ENCODE measurements around the gene TNFRSF19. TPM values are rescaled to one million over a fixed set of nuclear protein-coding genes. Genes with fewer than 3 reads are reported as not detected.

The TNFRSF19 gene
- total RNA-seq, 1 donor from 2014 or later, result 17.7 TPM

DNA sequence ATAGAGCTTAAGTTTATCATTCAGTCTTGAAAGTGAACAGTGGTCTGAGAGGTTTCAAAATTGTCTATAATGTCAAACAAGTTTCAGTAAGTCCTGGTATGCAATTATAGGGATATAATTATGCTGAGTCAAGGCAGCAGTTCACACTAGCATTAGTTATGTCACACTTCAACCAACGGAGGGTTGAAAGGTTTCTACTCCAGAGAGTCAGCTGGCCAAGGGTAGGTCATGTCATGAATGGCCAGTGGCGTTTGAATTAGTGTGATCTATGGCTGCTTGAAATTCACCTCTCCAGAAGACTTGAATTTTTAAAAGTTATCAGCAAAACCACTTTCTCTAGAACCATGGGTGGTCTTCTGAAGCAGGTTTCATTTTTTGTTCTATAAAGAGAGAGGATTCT is 108.6 kb downstream of the TNFRSF19 start:
- no peak for DNase-seq (ENCODE audit: extremely low read depth, low read depth, low spot score)

DNA sequence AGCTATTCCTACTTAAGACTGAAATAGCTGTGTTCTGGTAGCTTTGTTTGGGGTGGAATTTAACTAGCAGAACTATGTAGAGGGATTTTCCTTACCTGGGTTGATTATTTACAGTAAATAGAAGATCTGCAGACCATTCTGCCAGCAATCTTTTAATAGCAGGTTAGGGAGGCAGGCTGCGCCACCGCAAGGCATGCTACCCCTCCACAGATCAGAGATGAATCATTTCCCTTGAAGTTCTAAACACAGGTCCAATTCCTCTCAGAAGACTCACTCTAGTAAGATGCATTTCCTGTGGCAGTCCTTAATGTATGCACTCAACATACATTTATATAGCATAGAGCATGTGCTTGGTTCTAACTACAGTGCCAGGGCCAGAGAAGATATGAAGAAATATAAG is 109.0 kb downstream of the TNFRSF19 start:
- no peak for DNase-seq (ENCODE audit: extremely low read depth, low read depth, low spot score)

DNA sequence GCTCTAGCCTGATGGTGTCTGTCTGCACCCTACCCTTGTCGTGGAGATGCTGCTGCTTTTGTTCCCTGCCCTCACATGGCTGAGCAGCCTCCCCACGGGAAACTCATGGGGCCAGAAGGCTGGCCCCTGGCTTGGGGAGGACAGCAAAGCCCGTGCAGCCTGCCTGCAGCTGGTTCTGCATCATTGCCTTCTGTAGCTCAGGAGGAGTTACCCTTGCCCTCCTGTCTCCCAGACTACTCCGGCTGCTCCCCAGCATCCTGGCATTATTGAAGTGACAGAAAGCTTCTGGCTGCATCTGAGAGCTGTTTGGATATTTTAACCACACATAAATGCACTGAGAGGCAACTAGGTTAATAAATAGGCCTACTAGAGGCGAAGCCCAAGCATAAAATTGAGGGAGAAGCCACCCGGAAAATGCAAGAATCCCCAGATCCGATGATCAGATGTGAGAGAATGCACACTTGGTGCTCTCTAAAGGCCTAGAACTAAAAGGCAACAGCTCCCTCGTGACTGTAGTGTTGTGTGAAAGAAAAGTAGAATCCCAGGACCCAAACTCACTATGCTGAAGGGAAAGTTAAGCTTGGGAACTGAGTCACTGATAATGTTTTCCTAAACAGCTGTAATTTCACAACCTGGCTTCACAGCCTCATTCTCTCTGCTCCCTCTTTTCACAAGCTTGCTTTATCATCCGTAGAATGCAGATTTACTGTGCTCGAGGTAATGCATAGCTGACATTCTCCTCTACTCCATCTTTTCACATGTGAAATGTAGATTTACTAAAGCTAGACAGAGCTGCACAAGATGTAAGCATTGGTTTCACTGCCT is 110.8 kb downstream of the TNFRSF19 start:
- no peak for DNase-seq (ENCODE audit: extremely low read depth, low read depth, low spot score)

DNA sequence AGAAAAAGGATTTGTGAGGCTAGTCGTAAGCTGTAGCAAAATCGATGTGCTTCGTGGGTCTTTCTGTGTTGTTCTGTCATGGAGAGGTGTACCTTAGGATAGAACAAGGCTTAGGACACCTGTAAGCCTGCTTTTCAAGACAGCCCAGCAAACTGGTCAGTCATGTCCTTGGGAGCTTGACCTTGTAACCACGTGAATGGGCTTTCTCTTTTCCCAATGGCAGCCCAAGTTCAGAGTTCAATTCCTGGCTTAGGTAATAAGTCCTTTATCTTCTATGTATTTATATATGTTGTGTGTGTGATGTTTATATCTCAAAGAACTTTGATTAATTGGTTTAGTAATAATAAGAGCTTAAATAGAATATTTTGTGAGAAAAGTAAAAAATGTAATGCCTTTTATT is 112.9 kb downstream of the TNFRSF19 start:
- no peak for DNase-seq (ENCODE audit: extremely low read depth, low read depth, low spot score)

DNA sequence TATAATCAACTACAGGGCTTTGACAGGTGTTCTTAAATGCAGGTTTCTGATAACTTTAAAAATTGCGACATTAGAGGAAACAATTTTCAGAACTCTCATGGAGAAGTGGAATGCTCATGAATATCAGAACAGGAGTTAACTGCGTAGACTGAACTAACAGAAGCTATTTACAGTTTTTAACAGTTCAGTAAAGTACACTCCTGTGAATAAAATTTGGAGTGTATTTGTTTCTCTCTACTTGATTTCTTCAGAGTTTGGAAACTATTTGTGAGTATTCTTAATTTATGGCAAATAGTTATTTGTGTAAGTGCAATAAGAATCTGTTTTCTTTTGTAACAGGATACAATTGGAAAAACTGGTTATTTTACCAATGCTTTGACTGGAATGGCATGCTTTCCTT is 114.4 kb downstream of the TNFRSF19 start:
- DNase-seq (ENCODE audit: extremely low read depth, low read depth, low spot score), result no peak

DNA sequence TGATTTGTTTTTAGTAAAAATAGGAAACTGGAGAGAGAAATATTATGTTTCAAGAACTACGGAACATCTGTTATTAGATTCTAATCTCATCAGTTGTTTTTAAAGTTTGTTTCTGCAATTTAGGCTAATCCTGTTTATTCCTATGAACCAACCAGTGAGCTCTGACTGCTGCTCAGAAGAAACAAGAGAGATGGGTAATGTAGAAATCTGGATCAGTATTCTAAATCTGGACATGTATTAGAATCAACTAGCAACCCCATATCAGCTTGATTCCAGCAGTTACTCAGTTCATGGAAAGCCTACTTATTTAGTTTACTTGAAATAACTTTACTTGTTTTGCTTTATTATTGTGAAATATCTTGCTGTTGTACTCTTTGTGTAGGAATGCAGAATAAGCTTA is 115.2 kb downstream of the TNFRSF19 start:
- no peak for DNase-seq (ENCODE audit: extremely low read depth, low read depth, low spot score)

DNA sequence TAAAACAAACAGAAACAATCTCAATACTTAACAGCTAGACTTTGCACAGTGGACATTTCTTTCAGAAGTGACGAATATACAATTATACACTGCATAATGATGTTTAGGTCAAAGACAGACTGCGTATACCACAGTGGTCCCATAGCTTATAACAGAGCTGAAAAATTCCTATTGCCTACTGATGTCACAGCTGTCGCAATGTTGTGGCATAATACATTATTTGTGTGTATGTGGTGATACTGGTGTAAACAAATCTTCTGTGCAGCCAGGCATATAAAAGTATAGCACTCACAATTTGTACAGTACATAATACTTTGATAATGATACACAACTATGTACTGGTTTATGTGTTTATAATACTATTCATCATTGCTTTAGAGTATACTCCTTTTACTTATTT is 116.7 kb downstream of the TNFRSF19 start:
- DNase-seq (ENCODE audit: extremely low read depth, low read depth, low spot score), result no peak

DNA sequence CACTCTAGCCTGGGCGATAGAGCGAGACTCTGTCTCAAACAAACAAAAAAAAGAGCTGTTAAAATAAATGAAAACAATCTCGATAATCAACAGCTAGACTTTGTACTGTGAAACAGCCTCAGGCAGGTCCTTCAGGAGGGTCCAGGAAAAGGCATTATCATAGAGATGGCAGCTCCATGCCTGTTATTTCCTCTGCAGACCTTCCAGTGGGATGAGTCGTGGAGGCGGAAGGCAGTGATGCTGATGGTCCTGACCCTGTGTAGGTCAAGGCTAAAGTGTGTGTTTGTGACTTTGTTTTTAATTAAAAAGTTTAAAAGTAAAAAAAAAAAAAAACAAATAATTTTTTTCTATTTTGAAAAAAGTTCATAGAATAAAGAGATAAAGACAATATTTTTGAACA is 117.4 kb downstream of the TNFRSF19 start:
- DNase-seq (ENCODE audit: extremely low read depth, low read depth, low spot score), result no peak

DNA sequence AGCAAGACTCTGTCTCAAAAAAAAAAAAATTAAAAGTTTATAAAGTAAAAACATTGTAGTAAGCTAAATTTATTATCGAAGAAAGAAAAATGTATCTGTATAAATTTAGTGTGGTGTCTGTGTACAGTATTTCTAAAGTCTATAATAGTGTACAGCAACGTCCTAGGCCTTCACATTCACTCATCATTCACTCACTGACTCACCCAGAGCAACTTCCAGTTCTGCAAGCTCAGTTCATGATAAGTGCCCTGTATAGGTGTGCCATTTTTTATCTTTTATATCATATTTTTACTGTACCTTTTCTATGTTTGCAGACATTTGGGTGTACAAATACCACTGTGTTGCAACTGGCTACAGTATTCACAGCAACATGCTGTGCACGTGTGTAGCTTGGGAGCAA is 118.1 kb downstream of the TNFRSF19 start:
- DNase-seq (ENCODE audit: extremely low read depth, low read depth, low spot score), result no peak

DNA sequence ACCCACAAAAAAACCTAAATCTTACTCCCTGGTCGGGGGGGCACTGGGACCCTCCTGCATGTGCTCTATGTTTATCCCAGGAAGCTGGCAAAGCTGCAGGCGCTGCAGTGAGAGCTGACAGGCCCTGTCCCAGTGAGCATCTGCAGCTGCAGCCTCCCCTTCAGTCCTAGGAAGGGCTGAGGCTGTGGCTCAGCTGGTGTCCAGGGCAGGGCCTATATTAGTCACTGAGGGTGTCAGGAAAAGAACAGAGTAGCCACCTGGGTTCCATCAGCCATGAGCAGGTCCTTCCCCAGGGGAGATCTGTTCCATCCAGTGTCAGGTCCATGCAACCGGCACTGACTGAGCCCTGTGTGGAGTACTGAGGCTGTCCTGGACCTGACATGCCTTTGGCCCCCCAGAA is 120.5 kb downstream of the TNFRSF19 start:
- DNase-seq (ENCODE audit: extremely low read depth, low read depth, low spot score), result no peak

DNA sequence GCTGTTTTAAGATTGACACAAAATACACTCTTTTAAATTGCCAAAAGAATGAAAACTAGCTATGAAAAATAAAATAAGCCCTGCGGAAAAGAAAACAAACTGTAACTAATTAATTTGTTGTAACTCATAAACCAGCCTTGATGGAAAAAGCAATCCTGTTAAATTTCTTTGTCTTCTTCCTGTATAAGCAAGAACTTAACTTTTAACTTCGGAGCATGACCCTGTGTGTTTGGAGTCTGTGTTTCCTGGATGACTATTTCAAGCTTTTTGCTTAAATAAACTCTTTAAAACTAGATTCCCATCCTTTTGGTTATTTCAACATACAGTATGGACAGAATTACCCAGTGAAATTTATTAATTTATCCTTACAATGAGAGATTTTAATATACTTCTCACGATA is 122.6 kb downstream of the TNFRSF19 start:
- no peak for DNase-seq (ENCODE audit: extremely low read depth, low read depth, low spot score)

DNA sequence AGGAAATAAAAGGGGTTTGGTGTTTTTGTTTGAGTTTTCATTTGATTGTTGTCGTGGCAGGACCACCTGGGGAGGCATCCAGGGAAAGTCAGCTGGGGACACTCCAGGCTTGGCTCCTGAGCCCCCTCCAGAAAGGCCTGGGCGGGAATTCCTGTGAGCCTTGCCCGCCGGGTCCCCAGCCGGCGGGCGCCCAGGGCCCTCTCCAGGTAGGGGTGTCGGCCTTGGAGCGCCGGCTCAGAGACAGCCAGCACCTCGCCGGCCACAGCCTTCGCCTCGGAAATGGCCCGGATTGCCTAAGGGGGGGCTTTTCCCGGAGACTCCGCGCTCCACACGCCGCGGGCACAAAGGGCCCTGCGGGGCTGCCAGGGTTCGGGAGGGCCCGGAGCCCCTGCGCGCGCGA is 125.0 kb downstream of the TNFRSF19 start:
- no peak for DNase-seq (ENCODE audit: extremely low read depth, low read depth, low spot score)

DNA sequence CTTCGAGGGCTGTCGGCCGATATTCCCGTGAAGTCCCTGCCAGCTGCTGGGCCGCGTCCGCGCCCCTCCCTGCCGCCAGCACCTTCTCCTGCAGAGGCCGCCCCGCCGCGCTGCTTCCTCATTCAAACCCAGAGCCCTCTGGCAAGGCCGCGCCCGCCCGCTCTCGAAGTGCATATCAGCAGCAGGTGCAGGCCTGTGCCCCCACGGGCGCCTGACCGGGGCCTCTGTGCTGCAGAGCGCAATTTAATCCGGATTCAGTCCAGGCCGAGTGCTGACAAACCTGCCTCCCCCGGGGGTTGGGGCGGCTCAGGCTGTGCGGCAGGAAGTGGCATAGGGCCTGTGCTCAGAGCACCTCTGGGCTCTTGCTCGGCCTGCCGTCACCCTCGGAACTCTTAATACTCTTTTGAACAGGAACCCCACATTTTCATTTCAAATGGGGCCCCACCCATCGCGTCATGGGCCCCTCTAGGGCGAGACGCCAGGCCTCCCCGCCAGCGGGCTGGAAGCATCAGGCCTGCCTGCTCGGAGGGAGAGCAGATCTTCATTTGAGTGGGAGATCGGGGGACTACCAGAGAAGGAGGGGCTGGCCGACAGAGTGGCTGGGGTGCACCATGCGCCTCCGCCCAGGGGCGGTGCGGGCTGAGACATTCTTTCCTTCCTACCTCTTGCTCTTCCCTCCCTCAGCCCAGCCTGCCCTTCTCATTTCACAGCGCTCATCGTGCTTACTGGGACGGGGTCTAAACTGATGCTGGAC is 125.7 kb downstream of the TNFRSF19 start:
- DNase-seq (ENCODE audit: extremely low read depth, low read depth, low spot score), result no peak

DNA sequence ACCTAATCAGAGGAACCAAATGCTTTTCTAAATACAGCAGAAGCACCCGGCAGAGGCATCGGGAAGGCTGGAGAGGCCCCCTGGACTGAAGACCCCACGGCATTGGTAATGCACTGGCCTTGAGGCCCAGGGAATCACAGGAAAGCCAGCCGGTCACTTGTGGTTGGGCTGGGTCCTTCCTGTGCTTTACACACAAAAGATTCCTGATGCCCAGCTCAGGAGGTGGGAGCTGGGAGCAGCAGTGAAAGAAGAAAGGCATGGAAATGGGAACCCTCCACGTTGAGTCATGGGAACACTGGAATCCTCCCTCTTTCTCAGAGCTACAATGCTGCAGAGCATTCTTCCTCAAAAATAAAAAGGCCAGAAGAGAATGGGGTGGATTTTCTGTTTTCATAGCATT is 126.4 kb downstream of the TNFRSF19 start:
- no peak for DNase-seq (ENCODE audit: extremely low read depth, low read depth, low spot score)

DNA sequence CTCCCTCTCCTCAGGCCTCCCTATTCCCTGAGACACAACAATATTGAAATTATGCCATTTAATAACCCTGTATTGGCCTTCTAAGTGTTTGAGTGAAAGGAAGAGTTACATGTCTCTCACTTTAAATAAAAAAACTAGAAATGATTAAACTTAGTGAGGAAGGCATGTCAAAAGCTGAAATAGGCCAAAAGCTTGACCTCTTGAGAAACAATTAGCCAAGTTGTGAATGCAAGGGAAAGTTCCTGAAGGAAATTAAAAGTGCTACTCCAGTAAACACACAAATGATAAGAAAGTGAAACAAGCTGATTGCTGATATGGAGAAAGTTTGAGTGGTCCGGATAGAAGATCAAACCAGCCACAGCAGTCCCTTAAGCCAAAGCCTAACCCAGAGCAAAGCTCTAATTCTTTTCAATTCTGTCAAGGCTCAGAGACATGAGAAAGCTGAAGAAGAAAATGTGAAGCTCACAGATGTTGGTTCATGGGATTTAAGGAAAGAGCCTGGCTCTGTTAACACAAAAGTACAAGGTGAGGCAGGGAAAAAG is 127.6 kb downstream of the TNFRSF19 start:
- no peak for DNase-seq (ENCODE audit: extremely low read depth, low read depth, low spot score)

DNA sequence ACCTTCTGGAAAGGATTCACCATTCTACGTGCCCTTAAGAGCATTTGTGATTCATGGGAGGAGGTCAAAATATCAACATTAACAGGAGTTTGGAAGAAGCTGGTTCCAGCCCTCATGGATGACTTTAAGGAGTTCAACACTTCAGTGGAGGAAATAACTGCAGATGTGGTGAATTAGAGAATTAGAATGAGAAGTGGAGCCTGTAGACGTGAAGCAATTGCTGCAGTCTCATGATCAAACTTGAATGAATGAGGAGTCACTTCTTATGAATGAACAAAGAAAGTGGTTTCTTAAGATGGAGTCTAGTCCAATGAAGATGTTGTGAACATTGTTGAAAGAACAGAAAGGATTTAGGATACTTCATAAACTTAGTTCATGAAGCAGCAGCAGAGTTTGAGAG is 129.1 kb downstream of the TNFRSF19 start:
- no peak for DNase-seq (ENCODE audit: extremely low read depth, low read depth, low spot score)

DNA sequence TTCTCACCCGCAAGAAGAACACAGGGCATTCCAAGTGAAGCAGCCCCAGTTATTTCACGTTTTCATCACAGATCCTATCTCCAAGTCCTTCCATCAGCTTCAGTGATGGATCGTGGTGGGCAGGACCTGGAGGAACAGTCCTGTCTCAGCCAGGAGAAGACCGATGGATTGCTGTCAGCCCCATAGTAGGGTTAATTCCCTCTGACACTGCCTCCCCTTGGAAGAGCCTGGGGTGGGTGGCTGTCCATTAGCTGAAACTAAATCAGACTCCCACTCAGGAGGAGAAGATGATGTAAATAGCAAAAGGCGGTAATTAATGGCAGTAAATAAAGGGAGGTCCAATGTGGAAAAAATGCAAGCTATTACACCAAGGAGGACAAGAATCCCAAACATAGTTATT is 131.0 kb downstream of the TNFRSF19 start:
- no peak for DNase-seq (ENCODE audit: extremely low read depth, low read depth, low spot score)

DNA sequence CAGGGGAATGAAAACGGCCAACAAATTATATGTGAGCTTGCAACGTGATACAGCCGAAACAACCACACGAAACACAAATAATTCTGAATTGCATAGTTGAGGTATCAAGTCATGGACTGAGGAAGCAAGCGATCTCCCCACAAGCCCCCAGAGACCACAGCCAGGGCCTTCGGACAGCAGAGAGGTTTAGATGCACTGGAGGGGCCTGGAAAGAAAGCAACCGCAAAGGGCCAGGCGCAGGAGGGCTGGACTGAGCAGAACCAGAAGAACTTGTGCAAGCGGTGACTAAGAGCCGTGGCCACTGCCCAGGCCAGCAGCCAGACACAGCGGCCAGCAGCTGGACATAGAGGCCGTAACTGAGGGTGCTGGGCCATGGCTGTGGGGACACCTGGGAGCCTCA is 131.4 kb downstream of the TNFRSF19 start:
- DNase-seq (ENCODE audit: extremely low read depth, low read depth, low spot score), result no peak

DNA sequence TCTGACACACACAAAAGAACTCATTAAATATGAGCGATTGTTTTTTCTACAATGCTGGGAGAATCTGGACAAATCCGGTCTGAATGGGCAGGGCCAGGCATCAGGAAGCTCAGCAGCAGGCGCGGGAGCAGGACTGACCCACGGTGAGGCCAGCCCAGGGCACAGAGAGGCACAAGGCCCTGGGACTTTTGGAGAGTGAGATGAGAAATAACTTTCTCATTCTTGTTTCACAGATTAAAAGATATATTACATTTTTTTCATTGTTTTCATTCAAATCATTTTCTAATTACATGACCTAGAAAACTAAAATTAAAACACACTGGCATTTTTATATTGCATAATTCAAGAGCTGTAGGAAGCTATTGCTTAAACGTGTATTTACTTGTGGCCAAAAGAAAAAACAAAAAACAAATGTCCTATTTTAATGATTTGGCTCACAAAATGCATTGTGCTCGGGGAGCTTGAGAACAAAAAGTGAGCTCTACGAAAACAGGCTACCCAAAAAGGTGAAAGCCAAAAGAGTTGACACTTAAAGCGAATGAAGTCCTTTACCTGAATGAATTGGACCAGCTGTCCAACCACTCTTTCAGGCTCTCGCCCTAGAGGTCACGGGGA is 133.1 kb downstream of the TNFRSF19 start:
- DNase-seq (ENCODE audit: extremely low read depth, low read depth, low spot score), result no peak

DNA sequence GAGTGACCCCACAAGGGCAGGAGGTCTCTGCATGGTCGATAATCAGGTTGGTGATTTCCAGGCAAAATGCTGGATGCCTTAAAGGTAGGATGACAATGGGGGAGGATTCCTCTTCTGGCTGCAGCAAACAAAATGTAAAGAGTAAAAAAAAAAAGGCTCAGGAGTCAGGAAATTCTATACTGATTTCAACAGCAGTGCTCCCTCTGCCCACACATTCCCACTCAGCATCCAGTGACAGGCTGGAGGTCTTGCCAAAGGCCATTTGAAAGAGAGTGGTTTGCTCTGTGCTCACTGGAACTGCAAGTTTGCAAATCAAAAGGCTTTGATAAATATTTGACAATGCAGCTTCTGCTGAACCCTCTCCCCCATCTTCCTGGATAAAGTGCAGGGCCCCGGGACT is 135.4 kb downstream of the TNFRSF19 start:
- no peak for DNase-seq (ENCODE audit: extremely low read depth, low read depth, low spot score)

DNA sequence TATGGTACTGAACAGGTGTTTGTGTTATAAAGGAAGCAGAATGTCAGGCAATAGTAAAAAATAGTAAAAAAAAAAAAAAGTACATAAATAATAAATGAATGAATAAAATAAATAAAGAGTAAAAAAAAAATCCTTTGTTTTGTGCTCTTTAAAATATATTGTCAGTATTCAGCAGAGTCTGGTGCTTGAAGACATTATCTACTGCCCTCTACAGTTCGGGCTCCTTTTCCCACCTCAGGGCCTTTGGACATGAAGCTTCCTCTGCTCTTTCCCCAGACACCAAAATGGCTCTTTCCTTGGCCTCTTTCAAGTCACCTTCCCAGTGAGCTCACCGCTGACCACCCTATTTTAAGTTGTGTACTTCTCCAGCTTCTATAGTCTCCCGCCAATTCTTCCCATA is 137.5 kb downstream of the TNFRSF19 start:
- DNase-seq (ENCODE audit: extremely low read depth, low read depth, low spot score), result no peak

DNA sequence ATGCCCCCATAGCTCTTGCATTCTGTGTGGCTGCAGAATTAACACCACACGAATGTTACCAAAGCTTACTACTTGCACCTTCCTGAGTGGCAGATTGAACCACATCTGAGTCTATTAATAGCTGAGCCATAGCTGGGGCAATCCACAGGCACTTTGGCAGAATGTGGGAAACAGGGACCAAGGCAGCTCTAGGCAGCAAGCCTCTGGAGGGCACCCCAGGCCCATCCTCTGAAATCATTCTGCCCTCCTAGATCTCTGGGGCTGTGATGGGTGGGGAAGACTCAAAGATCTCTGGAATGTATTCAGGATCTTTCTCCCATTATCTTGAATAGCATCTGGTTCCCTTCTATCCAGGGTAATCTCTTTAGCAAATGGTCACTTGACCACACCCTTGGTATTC is 139.3 kb downstream of the TNFRSF19 start:
- DNase-seq (ENCODE audit: extremely low read depth, low read depth, low spot score), result no peak

All from glomerular endothelial cell (primary cell).